AML-193 (cell line): Measurements from ENCODE around the gene NKD1.

ENCODE experiments used
- DNase-seq, 2 experiments: peaks; one replicate each; lab custom pipeline; 2025; lab: John Stamatoyannopoulos, UW

Gene NKD1

DNA sequence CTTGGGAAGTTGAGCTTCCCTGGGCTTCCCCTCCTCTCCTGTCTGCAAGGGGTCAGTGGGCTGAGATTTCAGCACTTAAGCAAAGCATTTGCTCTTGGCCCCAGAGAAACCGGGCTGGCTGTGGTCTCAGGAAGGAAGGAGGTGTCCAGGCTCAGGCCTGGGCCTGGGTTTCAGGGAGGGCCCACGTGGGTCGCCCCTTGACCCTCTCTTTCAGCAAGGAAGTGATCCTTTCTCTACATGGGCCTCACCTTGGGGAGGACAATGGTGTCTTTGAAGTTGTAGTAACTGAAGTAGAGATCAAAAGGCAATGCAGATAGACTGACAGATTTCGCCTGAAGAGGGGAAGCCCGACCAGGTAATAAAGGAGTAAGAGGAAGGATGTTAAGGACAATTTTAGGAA is 147.9 kb downstream of the NKD1 start:
- no peak for DNase-seq

GRCh38 chr16:50696575-50697420 is 148.6 kb downstream of the NKD1 start:
- DNase-seq: peak; percentile 54 to 64

- no peak for DNase-seq
These were observed 149.2 kb downstream of the NKD1 start for GRCh38 chr16:50697421-50697715.

GRCh38 chr16:50697881-50698767 is 149.9 kb downstream of the NKD1 start:
- DNase-seq: no peak
